Activated CD4-positive, alpha-beta T cell treated with anti-CD3 and anti-CD28 coated beads for 24 hours (primary cell): Measurements from ENCODE around the gene NDUFS7.
"Not testable (repeated sequence)": the region's sequence is repeated elsewhere in the genome, so short reads cannot be mapped to it uniquely, and the experiment has no call there.

ENCODE experiments used
- DNase-seq, 2 donors: peaks; one replicate each; pipeline ENCODE4 v3.0.0-alpha.2; 2020; ENCODE audit warnings: low read depth in 2 of 2

NDUFS7 gene

GRCh38 chr19:1432507-1432887, 48.8 kb downstream of the NDUFS7 start:
- no peak for DNase-seq

- no peak for DNase-seq
Measured at GRCh38 chr19:1433119-1434039, 49.7 kb downstream of the NDUFS7 start.

GRCh38 chr19:1434040-1434366, 50.3 kb downstream of the NDUFS7 start:
- no peak for DNase-seq

GRCh38 chr19:1434577-1435060, 50.9 kb downstream of the NDUFS7 start:
- no peak for DNase-seq

- DNase-seq, result no peak
Measured at GRCh38 chr19:1435378-1435989, 51.8 kb downstream of the NDUFS7 start.

- no peak for DNase-seq
Measured at GRCh38 chr19:1437609-1438008, 53.9 kb downstream of the NDUFS7 start.

GRCh38 chr19:1438035-1438932, 54.6 kb downstream of the NDUFS7 start, which contains the start of gene RPS15:
RPS15 (plus strand) TSS chr19:1438396; CDS start chr19:1438426, 30 bp downstream.
- peak; percentile 92 to 93 for DNase-seq

GRCh38 chr19:1438933-1439354, 55.2 kb downstream of the NDUFS7 start:
- DNase-seq, result no peak

- DNase-seq, result not testable (repeated sequence)
Measured at GRCh38 chr19:1439525-1440417, 56.1 kb downstream of the NDUFS7 start.

- no peak for DNase-seq
Measured at GRCh38 chr19:1440418-1440801, 56.7 kb downstream of the NDUFS7 start.

- no peak for DNase-seq
Measured at GRCh38 chr19:1441022-1441426, 57.3 kb downstream of the NDUFS7 start.

GRCh38 chr19:1441677-1442438, 58.2 kb downstream of the NDUFS7 start:
- no peak for DNase-seq
